Peyer's patch (tissue), 4 donors: ENCODE data around the gene FBXO47.

Source experiments
- CTCF ChIP-seq, 6 experiments: fragments of 450-650 bp in 4 of 6; fragments of 200-600 bp in 2 of 6; sonication (generic) in 1 of 6; IDR thresholded peaks; one replicate each; pipeline ENCODE4 v1.5.1; 2017 to 2019; ENCODE audit warnings: antibody characterized with exemption in 6 of 6, mild to moderate bottlenecking in 3 of 6, moderate library complexity in 1 of 6
- POLR2A ChIP-seq, 2 donors: fragments of 450-650 bp; IDR thresholded peaks; one replicate each; pipeline ENCODE4 v1.5.1; 2017; ENCODE audit warnings: antibody characterized with exemption in 2 of 2, mild to moderate bottlenecking in 2 of 2, moderate library complexity in 2 of 2

DNA sequence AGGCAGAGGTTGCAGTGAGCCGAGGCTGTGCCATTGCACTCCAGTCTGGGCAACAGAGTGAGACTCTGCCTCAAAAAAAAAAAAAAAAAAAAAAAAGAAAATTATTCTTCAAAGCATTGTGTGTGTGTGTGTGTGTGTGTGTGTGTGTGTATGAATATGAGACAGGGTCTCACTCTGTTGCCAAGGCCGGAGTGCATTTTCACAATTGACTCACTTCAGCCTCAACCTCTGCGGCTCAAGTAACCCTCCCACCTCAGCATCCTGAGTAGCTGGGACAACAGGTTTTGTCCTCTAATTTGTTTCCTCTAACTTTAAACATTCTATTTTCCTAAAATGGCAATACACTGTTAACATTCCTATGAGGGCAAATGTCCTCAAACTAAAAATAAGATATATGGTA, 7.7 kb downstream of the FBXO47 start:
- TF ChIP-seq CTCF (IDR thresholded peaks at IDR 0.05) (no peak), POLR2A (IDR thresholded peaks at IDR 0.05) (no peak)
